HEK293T (cell line): ENCODE measurements around the gene KRTAP10-9.
"Not testable (repeated sequence)": the region's sequence is repeated elsewhere in the genome, so short reads cannot be mapped to it uniquely, and the experiment has no call there.

ENCODE experiments used
- CTCF ChIA-PET: fragments of 350-600 bp; formaldehyde crosslinking; extraction: SDS; loops from one replicate; lab custom pipeline; 2021; ENCODE audit warnings: antibody characterized with exemption, inconsistent platforms; lab: Yijun Ruan, JAX
- POLR2A ChIA-PET: fragments of 350-600 bp; formaldehyde crosslinking; extraction: SDS; loops from one replicate; lab custom pipeline; 2020; ENCODE audit warnings: antibody characterized with exemption, inconsistent platforms; lab: Yijun Ruan, JAX
- DNase-seq: peaks from one replicate; pipeline ENCODE4 v3.0.0; 2012; ENCODE audit warnings: mixed read lengths; ENCODE audit errors: extremely low spot score
- ARNT ChIP-seq: fragments of 450-650 bp; IDR thresholded peaks from 2 replicates; pipeline ENCODE4 v1.6.1; 2017; ENCODE audit warnings: mild to moderate bottlenecking
- BHLHE40 ChIP-seq: fragments of 450-650 bp; IDR thresholded peaks from 2 replicates; pipeline ENCODE4 v1.6.1; 2016; ENCODE audit warnings: mild to moderate bottlenecking, moderate library complexity, borderline replicate concordance
- CTBP1 ChIP-seq: fragments of 450-650 bp; IDR thresholded peaks from 2 replicates; pipeline ENCODE4 v1.6.1; 2016; ENCODE audit warnings: borderline replicate concordance
- ELF4 ChIP-seq: fragments of 450-650 bp; IDR thresholded peaks from 2 replicates; pipeline ENCODE4 v1.6.1; 2017; ENCODE audit warnings: antibody characterized with exemption
- FOXA1 ChIP-seq: fragments of 450-650 bp; IDR thresholded peaks from 2 replicates; pipeline ENCODE4 v1.6.1; 2016; ENCODE audit warnings: mild to moderate bottlenecking
- FOXK2 ChIP-seq: fragments of 450-650 bp; IDR thresholded peaks from 2 replicates; pipeline ENCODE4 v1.6.1; 2016; ENCODE audit warnings: mild to moderate bottlenecking
- FOXM1 ChIP-seq: fragments of 450-650 bp; IDR thresholded peaks from 2 replicates; pipeline ENCODE4 v1.6.1; 2017; ENCODE audit warnings: mild to moderate bottlenecking, borderline replicate concordance
- HDGF ChIP-seq: fragments of 450-650 bp; IDR thresholded peaks from 2 replicates; pipeline ENCODE4 v1.6.1; 2017; ENCODE audit warnings: antibody characterized with exemption, borderline replicate concordance
- L3MBTL2 ChIP-seq: fragments of 450-650 bp; conservative IDR thresholded peaks from 2 replicates; pipeline ENCODE4 v1.6.1; 2016; ENCODE audit warnings: mild to moderate bottlenecking
- LEF1 ChIP-seq: fragments of 450-650 bp; IDR thresholded peaks from 2 replicates; pipeline ENCODE4 v1.6.1; 2017; ENCODE audit warnings: mild to moderate bottlenecking, borderline replicate concordance
- NFRKB ChIP-seq: fragments of 450-650 bp; IDR thresholded peaks from 2 replicates; pipeline ENCODE4 v1.6.1; 2016; ENCODE audit warnings: mild to moderate bottlenecking, moderate library complexity
- PKNOX1 ChIP-seq: fragments of 450-650 bp; IDR thresholded peaks from 2 replicates; pipeline ENCODE4 v1.6.1; 2016
- SP1 ChIP-seq: fragments of 450-650 bp; IDR thresholded peaks from 2 replicates; pipeline ENCODE4 v1.6.1; 2017
- SUZ12 ChIP-seq: fragments of 450-650 bp; IDR thresholded peaks from 2 replicates; pipeline ENCODE4 v1.6.1; 2016; ENCODE audit warnings: mild to moderate bottlenecking
- TARDBP ChIP-seq: fragments of 450-650 bp; IDR thresholded peaks from 2 replicates; pipeline ENCODE4 v1.6.1; 2016
- ZNF384 ChIP-seq: fragments of 450-650 bp; IDR thresholded peaks from 2 replicates; pipeline ENCODE4 v1.6.1; 2016

Gene KRTAP10-9

DNA sequence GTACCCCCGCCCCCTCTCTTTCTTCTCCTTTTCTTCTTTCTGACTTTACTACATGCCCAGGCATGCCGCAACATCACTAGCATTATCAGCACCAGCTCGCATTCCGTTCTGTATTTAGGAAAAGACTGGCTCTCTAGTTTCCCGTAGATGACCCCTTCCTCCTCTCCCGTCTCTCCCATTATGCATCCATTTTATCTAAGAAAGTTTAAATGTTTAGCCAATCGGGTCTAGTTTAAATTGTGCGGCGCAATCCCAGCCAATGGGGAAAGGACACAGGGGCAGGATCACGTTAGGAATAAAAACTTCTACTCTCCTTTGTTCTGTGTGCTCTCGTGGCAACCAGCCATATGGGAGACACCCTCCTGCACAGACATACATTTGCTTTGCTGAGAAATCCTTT is 28.8 kb upstream of the KRTAP10-9 start:
- ChIA-PET CTCF (no interaction called here), POLR2A (no interaction called here)
- TF ChIP-seq NFRKB: no peak
- no peak for TF ChIP-seq L3MBTL2
- TF ChIP-seq PKNOX1: no peak
- no peak for TF ChIP-seq ELF4
- TF ChIP-seq LEF1: no peak
- no peak for TF ChIP-seq HDGF
- no peak for TF ChIP-seq FOXM1
- no peak for DNase-seq

GRCh38 chr21:44599264-44600029 is 27.4 kb upstream of the KRTAP10-9 start:
- TF ChIP-seq FOXA1 (no peak), HDGF (no peak), LEF1 (no peak), PKNOX1 (no peak), ARNT (no peak), FOXK2 (no peak), L3MBTL2 (no peak)
- ChIA-PET POLR2A (no interaction called here), CTCF (no interaction called here)
- DNase-seq: no peak

- POLR2A ChIA-PET, DNase-seq, CTCF ChIA-PET: not testable (repeated sequence)
These were observed 26.5 kb upstream of the KRTAP10-9 start, which contains the start of gene KRTAP10-7 for GRCh38 chr21:44600118-44600978. Gene KRTAP10-7, plus strand, starts transcription at chr21:44600597. Its CDS starts 25 bp downstream, at chr21:44600622.

GRCh38 chr21:44601091-44601490 is 25.8 kb upstream of the KRTAP10-9 start:
- CTCF ChIA-PET, POLR2A ChIA-PET, DNase-seq: not testable (repeated sequence)

DNA sequence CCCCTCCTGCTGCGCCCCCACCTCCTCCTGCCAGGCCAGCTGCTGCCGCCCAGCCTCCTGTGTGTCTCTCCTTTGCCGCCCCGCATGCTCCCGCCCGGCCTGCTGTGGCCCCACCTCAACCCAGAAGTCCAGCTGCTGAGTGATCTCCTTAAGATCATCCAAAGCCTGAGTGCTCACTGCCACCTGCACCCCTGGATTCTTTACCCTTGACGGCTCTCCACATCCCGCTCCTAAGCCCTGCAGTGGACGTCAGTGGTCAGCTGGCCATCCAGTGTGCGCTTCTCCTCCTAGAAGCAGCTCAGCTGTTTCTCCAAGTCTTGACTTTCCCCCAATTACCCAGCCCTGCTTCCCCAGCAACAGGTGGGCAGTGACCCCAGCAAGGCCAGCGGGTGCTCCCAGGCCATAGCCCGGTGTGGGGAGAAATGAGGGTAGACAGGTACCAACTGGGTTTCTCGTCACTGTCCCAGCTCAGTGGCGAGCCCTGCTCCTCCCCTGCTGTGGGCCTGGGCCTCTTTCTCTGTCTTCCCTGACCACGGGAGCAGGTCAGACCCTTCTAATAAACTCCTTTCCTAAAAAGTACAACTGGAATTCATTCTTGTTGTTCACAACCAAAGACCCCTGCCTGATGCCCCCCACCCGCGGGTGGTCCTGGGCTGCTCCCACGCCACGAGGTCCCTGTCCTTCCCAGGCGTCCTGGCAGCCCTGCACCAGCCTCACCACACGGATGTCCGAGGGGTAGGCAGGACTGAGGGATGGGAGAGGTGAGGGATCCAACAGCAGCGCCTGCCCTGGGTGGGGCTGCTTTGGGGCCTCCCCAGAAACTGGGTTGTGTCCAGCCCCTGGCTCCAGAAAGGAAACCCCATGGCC is 25.1 kb upstream of the KRTAP10-9 start:
- ChIA-PET POLR2A (no interaction called here), CTCF (no interaction called here)
- TF ChIP-seq ZNF384 (no peak), HDGF (no peak), ELF4 (no peak), L3MBTL2 (no peak), LEF1 (no peak), FOXK2 (no peak), SUZ12 (no peak), FOXM1 (no peak), BHLHE40 (no peak), SP1 (no peak), ARNT (no peak), NFRKB (no peak), PKNOX1 (no peak), CTBP1 (no peak), FOXA1 (no peak), TARDBP (no peak)
- DNase-seq: no peak

GRCh38 chr21:44602463-44602850 is 24.4 kb upstream of the KRTAP10-9 start:
- CTCF ChIA-PET: no interaction called here
- TF ChIP-seq ELF4 (no peak), FOXK2 (no peak), FOXM1 (no peak), HDGF (no peak), LEF1 (no peak), BHLHE40 (no peak), ARNT (no peak), PKNOX1 (no peak), SUZ12 (no peak), ZNF384 (no peak), SP1 (no peak), FOXA1 (no peak), NFRKB (no peak), CTBP1 (no peak), TARDBP (no peak), L3MBTL2 (no peak)
- POLR2A ChIA-PET: no interaction called here
- DNase-seq: no peak
